ENCODE measurements around the gene SLC30A4.
A peak's percentile ranks its signal among the peaks of the same experiment; 100 is the strongest.

Gene SLC30A4

GRCh38 chr15:45481135-45481534 lies 41.4 kb downstream of the SLC30A4 start:
- DNase-seq (ENCODE audit: low read depth): no peak
- no peak for TF ChIP-seq CTCF (IDR thresholded peaks at IDR 0.05; ENCODE audit: insufficient read depth, low read depth, low read length, missing control alignments)
- H3K4me3 ChIP-seq (ENCODE audit: low read length): no peak overlapping the region

GRCh38 chr15:45476410-45476809 lies 46.1 kb downstream of the SLC30A4 start:
- peak; percentile 15 for DNase-seq (ENCODE audit: low read depth)
- no peak overlapping the region for H3K4me3 ChIP-seq (ENCODE audit: low read length)
- no peak for TF ChIP-seq CTCF (IDR thresholded peaks at IDR 0.05; ENCODE audit: insufficient read depth, low read depth, low read length, missing control alignments)

- no peak for DNase-seq (ENCODE audit: low read depth)
- H3K4me3 ChIP-seq (ENCODE audit: low read length): no peak overlapping the region
- TF ChIP-seq CTCF (IDR thresholded peaks at IDR 0.05; ENCODE audit: insufficient read depth, low read depth, low read length, missing control alignments): no peak
These were observed 47.8 kb downstream of the SLC30A4 start for GRCh38 chr15:45474799-45475198.

GRCh38 chr15:45473068-45473467 lies 49.5 kb downstream of the SLC30A4 start:
- no peak for DNase-seq (ENCODE audit: low read depth)
- TF ChIP-seq CTCF (IDR thresholded peaks at IDR 0.05; ENCODE audit: insufficient read depth, low read depth, low read length, missing control alignments): no peak
- H3K4me3 ChIP-seq (ENCODE audit: low read length): no peak overlapping the region

GRCh38 chr15:45471151-45471550 lies 51.4 kb downstream of the SLC30A4 start:
- H3K4me3 ChIP-seq (ENCODE audit: low read length): no peak overlapping the region
- TF ChIP-seq CTCF (IDR thresholded peaks at IDR 0.05; ENCODE audit: insufficient read depth, low read depth, low read length, missing control alignments): no peak
- no peak for DNase-seq (ENCODE audit: low read depth)

- H3K4me3 ChIP-seq (ENCODE audit: low read length): no peak overlapping the region
- no peak for TF ChIP-seq CTCF (IDR thresholded peaks at IDR 0.05; ENCODE audit: insufficient read depth, low read depth, low read length, missing control alignments)
- no peak for DNase-seq (ENCODE audit: low read depth)
These were observed 53.1 kb downstream of the SLC30A4 start for GRCh38 chr15:45469441-45469840.

GRCh38 chr15:45469027-45469426 lies 53.5 kb downstream of the SLC30A4 start:
- no peak for TF ChIP-seq CTCF (IDR thresholded peaks at IDR 0.05; ENCODE audit: insufficient read depth, low read depth, low read length, missing control alignments)
- no peak overlapping the region for H3K4me3 ChIP-seq (ENCODE audit: low read length)
- no peak for DNase-seq (ENCODE audit: low read depth)
